Memory B cell (primary cell): ENCODE data around the gene FMN1.
A peak's percentile ranks its signal among the peaks of the same experiment; 100 is the strongest.

ENCODE experiments used
- ATAC-seq: fragments of 150-1000 bp; cut with Tn5 transposase; 2 replicates; pipeline ENCODE4 v1.10.0; 2021; ENCODE audit warnings: low read depth, mild to moderate bottlenecking, moderate library complexity
- DNase-seq, 2 donors: peaks; one replicate each; pipeline ENCODE4 v3.0.0; 2022; ENCODE audit warnings: low spot score in 2 of 2
- H3K27ac Mint-ChIP-seq: one replicate; pipeline ENCODE4 v1.8.0; 2022; ENCODE audit warnings: mild to moderate bottlenecking, moderate library complexity, mixed read lengths
- H3K27me3 Mint-ChIP-seq: one replicate; pipeline ENCODE4 v1.8.0; 2022; ENCODE audit warnings: mixed read lengths
- H3K36me3 Mint-ChIP-seq: one replicate; pipeline ENCODE4 v1.8.0; 2022; ENCODE audit warnings: mild to moderate bottlenecking, mixed read lengths
- H3K4me1 Mint-ChIP-seq: one replicate; pipeline ENCODE4 v1.8.0; 2022; ENCODE audit warnings: mixed read lengths
- H3K4me3 Mint-ChIP-seq: one replicate; pipeline ENCODE4 v1.8.0; 2022; ENCODE audit warnings: mild to moderate bottlenecking, moderate library complexity, mixed read lengths
- H3K9me3 Mint-ChIP-seq: one replicate; pipeline ENCODE4 v1.8.0; 2022; ENCODE audit warnings: mixed read lengths

The FMN1 gene

GRCh38 chr15:33194704-33195670 is at the start of gene FMN1:
FMN1 (minus strand) TSS chr15:33194714; CDS start chr15:33154914, 39,800 bp downstream.
- no peak within 1 kb of the TSS for H3K27ac Mint-ChIP-seq
- peak within 1 kb of the TSS; percentile 68 for H3K4me3 Mint-ChIP-seq
- DNase-seq (peak; percentile 53 to 67), ATAC-seq (peak; percentile 98)
- no peaks in the 10 kb centered on the region for H3K36me3 Mint-ChIP-seq
- H3K27me3 Mint-ChIP-seq: peaks cover 20% of the 10 kb centered on the region
- H3K4me1 Mint-ChIP-seq: peaks cover 6% of the 10 kb centered on the region
- H3K9me3 Mint-ChIP-seq: no peaks in the 10 kb centered on the region

GRCh38 chr15:33243869-33244268 is 49.4 kb upstream of the FMN1 start:
- Mint-ChIP-seq H3K4me1 (no peaks in the 10 kb centered on the region), H3K27me3 (no peaks in the 10 kb centered on the region), H3K36me3 (no peaks in the 10 kb centered on the region), H3K4me3 (no peak overlapping the region), H3K27ac (no peak overlapping the region), H3K9me3 (peaks cover 1% of the 10 kb centered on the region)
- ATAC-seq: no peak
- no peak for DNase-seq

GRCh38 chr15:33243393-33243792 is 48.9 kb upstream of the FMN1 start:
- H3K4me1 Mint-ChIP-seq: no peaks in the 10 kb centered on the region
- no peak overlapping the region for H3K27ac Mint-ChIP-seq
- no peak overlapping the region for H3K4me3 Mint-ChIP-seq
- no peaks in the 10 kb centered on the region for H3K36me3 Mint-ChIP-seq
- ATAC-seq: no peak
- H3K9me3 Mint-ChIP-seq: peaks cover 1% of the 10 kb centered on the region
- no peaks in the 10 kb centered on the region for H3K27me3 Mint-ChIP-seq
- DNase-seq: no peak

- Mint-ChIP-seq H3K27me3 (no peaks in the 10 kb centered on the region), H3K36me3 (no peaks in the 10 kb centered on the region), H3K4me3 (no peak overlapping the region), H3K4me1 (no peaks in the 10 kb centered on the region), H3K27ac (no peak overlapping the region), H3K9me3 (peaks cover 1% of the 10 kb centered on the region)
- ATAC-seq (no peak), DNase-seq (no peak)
Observed at GRCh38 chr15:33242669-33243191, 48.2 kb upstream of the FMN1 start.

- H3K4me3 Mint-ChIP-seq: no peak overlapping the region
- H3K36me3 Mint-ChIP-seq: no peaks in the 10 kb centered on the region
- no peaks in the 10 kb centered on the region for H3K4me1 Mint-ChIP-seq
- peaks cover 1% of the 10 kb centered on the region for H3K9me3 Mint-ChIP-seq
- DNase-seq (no peak), ATAC-seq (no peak)
- H3K27me3 Mint-ChIP-seq: no peaks in the 10 kb centered on the region
- H3K27ac Mint-ChIP-seq: no peak overlapping the region
Observed at GRCh38 chr15:33242165-33242564, 47.7 kb upstream of the FMN1 start.

GRCh38 chr15:33236841-33237509 is 42.5 kb upstream of the FMN1 start:
- H3K27ac Mint-ChIP-seq: no peak overlapping the region
- ATAC-seq (no peak), DNase-seq (no peak)
- no peak overlapping the region for H3K4me3 Mint-ChIP-seq
- H3K36me3 Mint-ChIP-seq: no peaks in the 10 kb centered on the region
- peaks cover 2% of the 10 kb centered on the region for H3K27me3 Mint-ChIP-seq
- no peaks in the 10 kb centered on the region for H3K9me3 Mint-ChIP-seq
- no peaks in the 10 kb centered on the region for H3K4me1 Mint-ChIP-seq

GRCh38 chr15:33234020-33234461 is 39.5 kb upstream of the FMN1 start:
- ATAC-seq: no peak
- Mint-ChIP-seq H3K36me3 (no peaks in the 10 kb centered on the region), H3K27ac (no peak overlapping the region), H3K4me1 (no peaks in the 10 kb centered on the region), H3K9me3 (no peaks in the 10 kb centered on the region), H3K4me3 (no peak overlapping the region), H3K27me3 (peaks cover 2% of the 10 kb centered on the region)
- DNase-seq: no peak

GRCh38 chr15:33226559-33227181 is 32.2 kb upstream of the FMN1 start:
- Mint-ChIP-seq H3K27ac (no peak overlapping the region), H3K4me1 (no peaks in the 10 kb centered on the region), H3K9me3 (no peaks in the 10 kb centered on the region), H3K4me3 (no peak overlapping the region), H3K27me3 (peaks cover 4% of the 10 kb centered on the region), H3K36me3 (no peaks in the 10 kb centered on the region)
- DNase-seq (no peak), ATAC-seq (peak; percentile 19)

GRCh38 chr15:33218071-33218491 is 23.6 kb upstream of the FMN1 start:
- H3K4me1 Mint-ChIP-seq: no peaks in the 10 kb centered on the region
- DNase-seq (no peak), ATAC-seq (no peak)
- H3K9me3 Mint-ChIP-seq: no peaks in the 10 kb centered on the region
- peaks cover 3% of the 10 kb centered on the region for H3K27me3 Mint-ChIP-seq
- H3K27ac Mint-ChIP-seq: no peak overlapping the region
- no peak overlapping the region for H3K4me3 Mint-ChIP-seq
- H3K36me3 Mint-ChIP-seq: no peaks in the 10 kb centered on the region

GRCh38 chr15:33215941-33216872 is 21.7 kb upstream of the FMN1 start:
- DNase-seq: no peak
- H3K27me3 Mint-ChIP-seq: peaks cover 4% of the 10 kb centered on the region
- no peaks in the 10 kb centered on the region for H3K9me3 Mint-ChIP-seq
- H3K4me1 Mint-ChIP-seq: no peaks in the 10 kb centered on the region
- ATAC-seq: no peak
- H3K27ac Mint-ChIP-seq: no peak overlapping the region
- no peaks in the 10 kb centered on the region for H3K36me3 Mint-ChIP-seq
- H3K4me3 Mint-ChIP-seq: no peak overlapping the region

GRCh38 chr15:33211176-33211808 is 16.8 kb upstream of the FMN1 start:
- ATAC-seq (no peak), DNase-seq (no peak)
- H3K27ac Mint-ChIP-seq: no peak overlapping the region
- peaks cover 3% of the 10 kb centered on the region for H3K27me3 Mint-ChIP-seq
- H3K36me3 Mint-ChIP-seq: no peaks in the 10 kb centered on the region
- peaks cover 3% of the 10 kb centered on the region for H3K9me3 Mint-ChIP-seq
- no peak overlapping the region for H3K4me3 Mint-ChIP-seq
- H3K4me1 Mint-ChIP-seq: no peaks in the 10 kb centered on the region

- no peak for ATAC-seq
- no peak for DNase-seq
- Mint-ChIP-seq H3K9me3 (peaks cover 3% of the 10 kb centered on the region), H3K4me3 (no peak overlapping the region), H3K27ac (no peak overlapping the region), H3K27me3 (peaks cover 3% of the 10 kb centered on the region), H3K36me3 (no peaks in the 10 kb centered on the region), H3K4me1 (no peaks in the 10 kb centered on the region)
Observed at GRCh38 chr15:33209575-33210481, 15.3 kb upstream of the FMN1 start.
